T follicular helper cell (primary cell): ENCODE measurements around the gene GJA9.

Source experiments
- DNase-seq: peaks from one replicate; pipeline ENCODE4 v3.0.0-alpha.2; 2020; ENCODE audit warnings: low read depth

GJA9 gene

GRCh38 chr1:38831731-38832369 lies 49.5 kb downstream of the GJA9 start:
- no peak for DNase-seq

DNA sequence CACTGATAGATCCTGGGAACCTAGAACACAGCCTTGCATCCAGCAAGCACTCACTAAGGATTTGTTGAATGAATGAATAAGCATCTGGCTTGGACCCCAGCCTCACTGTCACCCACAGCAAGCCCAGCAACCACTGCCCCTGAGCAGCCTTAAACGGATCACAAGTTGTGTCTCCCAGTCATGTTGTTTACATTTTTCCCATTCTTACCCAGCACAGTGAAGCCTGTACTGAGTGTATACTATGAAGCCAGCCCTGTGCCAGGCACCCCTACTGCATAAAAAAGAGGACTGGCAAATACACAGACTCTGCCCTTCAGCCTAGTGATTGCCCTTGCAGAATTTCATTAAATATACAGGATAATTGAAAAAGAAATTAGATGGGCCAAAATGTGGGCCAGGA lies 52.0 kb downstream of the GJA9 start:
- no peak for DNase-seq

GRCh38 chr1:38827318-38827717 lies 54.1 kb downstream of the GJA9 start:
- no peak for DNase-seq

DNA sequence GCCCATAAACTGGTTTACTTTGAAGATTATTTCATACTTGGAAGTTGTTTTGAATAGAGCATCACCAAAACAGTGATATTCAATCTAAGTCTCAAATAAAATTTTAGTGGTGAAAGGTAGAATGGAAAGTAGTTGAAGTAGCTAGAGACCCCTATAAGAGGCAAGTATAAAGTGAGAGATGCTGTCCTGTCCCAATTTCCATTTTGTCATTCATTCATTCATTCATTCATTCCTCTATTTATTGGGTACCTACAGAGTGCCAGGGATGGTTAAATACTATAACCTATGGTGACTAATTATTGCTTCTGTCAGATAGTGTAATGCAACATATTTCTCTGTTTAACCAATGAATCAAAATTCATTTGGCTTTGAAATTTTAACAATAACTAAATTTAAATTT lies 54.5 kb downstream of the GJA9 start:
- no peak for DNase-seq

DNA sequence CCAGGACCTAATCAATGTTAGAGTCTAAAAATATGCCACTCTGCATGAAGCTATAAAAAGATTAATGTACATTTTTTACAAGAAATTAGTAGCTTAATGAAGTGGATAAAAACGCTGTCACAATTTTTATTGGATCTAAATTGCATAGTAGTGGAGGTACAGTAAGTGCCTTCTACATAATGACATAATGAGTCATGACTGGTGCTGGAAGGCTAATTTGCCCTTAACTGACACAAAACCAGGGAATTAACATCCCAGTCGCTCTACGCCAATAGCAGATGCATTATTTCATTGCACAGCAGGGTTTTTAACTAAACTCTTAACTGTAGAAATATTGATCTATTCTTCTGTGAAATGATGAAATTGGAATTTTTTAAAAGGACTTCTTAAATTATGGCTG lies 55.1 kb downstream of the GJA9 start:
- DNase-seq, result no peak
